Epithelial cell of esophagus (primary cell): ENCODE data around the gene TMA16.
"Not testable (repeated sequence)": the region's sequence is repeated elsewhere in the genome, so short reads cannot be mapped to it uniquely, and the experiment has no call there.

ENCODE experiments used
- DNase-seq: peaks from one replicate; pipeline ENCODE4 v3.0.0; 2010; ENCODE audit warnings: low read depth
- H3K4me3 ChIP-seq: 2 replicates; pipeline ENCODE4 v1.5.1; 2011; ENCODE audit warnings: mild to moderate bottlenecking, low read length, control low read depth
- TF ChIP-seq, protein P1 (sequence below): IDR thresholded peaks from 2 replicates; pipeline ENCODE4 v1.5.1; 2011; ENCODE audit warnings: low read depth, mild to moderate bottlenecking, low read length, control low read depth, inconsistent platforms; ENCODE audit not compliant: insufficient read depth; ENCODE audit errors: missing control alignments

Gene TMA16

DNA sequence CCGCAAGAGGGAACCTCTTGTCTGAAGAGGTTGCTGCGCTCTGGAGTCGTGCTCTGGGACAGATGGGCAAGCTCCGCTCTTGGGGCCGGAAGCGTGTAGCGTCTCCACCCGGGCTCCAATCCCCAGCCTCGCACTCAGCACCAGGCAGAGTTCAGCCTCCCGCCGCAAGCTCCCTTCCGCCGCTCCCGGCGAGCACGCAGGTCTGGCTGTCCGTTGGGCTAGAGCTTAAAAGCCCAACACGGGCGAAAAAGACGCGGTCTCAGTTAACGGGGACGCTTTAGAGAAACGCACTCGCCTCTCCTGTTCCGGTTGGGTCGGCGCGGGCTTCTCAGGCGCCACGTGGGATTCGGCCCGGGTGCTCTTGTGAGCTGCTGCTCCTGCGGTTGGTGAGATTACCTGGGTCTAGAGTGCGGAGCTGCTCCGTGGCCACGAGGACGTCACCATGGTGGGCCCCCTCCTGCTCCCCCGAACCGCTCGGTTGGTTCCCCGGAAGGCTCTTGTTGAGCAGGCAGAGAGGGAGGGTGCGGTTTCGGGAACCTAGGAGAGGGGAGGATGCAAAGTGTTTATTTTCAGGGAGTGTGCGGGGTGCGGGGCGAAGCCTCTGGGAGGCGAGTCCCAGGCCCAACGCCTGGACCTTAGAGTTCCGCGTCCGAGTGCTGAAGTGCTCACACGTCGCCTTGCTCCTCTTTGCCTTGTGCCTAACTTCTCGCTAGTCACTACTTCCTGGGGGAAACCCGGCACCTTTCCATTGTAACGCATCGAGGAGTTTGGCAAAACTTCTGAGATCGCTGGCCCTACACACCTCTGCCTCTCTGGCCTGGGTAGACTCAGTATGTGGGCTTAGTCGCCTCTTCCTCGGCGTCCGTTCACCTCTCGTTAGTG is at the start of gene TMA16:
Gene TMA16 (plus strand): TSS at position 331 of the 882 bp plus-strand sequence. CDS start 112 bp downstream, at position 443.
- H3K4me3 ChIP-seq: peak within 1 kb of the TSS; percentile 89
- DNase-seq: peak; percentile 96
- TF ChIP-seq, protein P1, sequence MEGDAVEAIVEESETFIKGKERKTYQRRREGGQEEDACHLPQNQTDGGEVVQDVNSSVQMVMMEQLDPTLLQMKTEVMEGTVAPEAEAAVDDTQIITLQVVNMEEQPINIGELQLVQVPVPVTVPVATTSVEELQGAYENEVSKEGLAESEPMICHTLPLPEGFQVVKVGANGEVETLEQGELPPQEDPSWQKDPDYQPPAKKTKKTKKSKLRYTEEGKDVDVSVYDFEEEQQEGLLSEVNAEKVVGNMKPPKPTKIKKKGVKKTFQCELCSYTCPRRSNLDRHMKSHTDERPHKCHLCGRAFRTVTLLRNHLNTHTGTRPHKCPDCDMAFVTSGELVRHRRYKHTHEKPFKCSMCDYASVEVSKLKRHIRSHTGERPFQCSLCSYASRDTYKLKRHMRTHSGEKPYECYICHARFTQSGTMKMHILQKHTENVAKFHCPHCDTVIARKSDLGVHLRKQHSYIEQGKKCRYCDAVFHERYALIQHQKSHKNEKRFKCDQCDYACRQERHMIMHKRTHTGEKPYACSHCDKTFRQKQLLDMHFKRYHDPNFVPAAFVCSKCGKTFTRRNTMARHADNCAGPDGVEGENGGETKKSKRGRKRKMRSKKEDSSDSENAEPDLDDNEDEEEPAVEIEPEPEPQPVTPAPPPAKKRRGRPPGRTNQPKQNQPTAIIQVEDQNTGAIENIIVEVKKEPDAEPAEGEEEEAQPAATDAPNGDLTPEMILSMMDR: no peak

DNA sequence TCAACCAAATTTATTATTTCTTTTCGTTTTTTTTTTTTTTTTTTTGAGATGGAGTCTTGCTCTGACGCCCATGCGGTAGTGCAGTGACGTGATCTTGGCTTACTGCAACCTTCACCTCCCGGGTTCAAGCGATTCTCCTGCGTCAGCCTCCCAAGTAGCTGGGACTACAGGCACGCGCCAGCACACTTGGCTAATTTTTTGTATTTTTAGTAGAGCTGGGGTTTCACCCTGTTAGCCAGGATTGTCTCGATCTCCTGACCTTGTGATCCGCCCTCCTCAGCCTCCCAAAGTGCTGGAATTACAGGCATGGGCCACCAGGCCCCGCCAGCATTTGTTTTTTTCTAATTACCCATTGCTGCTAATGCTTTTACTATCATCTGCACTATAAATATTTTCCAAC is 47.5 kb upstream of the TMA16 start:
- not testable (repeated sequence) for DNase-seq, H3K4me3 ChIP-seq

DNA sequence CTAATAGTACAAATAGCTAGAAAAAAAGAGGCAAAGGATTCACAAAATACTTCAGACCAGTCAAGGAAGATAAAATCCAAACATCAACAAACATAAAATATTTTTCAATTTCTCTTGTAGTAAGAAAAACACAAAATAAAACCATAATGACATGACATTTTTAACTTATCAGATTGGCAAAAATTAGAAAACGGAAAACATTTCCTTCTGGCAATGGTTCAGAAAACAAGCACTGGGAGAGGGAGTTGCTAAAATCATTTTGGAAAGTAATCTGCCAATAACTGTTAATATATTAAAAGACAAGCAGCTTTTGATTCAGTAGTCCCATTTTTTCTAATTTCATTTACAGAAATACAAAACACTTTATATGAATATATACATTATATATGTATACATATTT is 47.0 kb upstream of the TMA16 start:
- DNase-seq: no peak
- TF ChIP-seq, protein P1: no peak
- H3K4me3 ChIP-seq: no peak overlapping the region

DNA sequence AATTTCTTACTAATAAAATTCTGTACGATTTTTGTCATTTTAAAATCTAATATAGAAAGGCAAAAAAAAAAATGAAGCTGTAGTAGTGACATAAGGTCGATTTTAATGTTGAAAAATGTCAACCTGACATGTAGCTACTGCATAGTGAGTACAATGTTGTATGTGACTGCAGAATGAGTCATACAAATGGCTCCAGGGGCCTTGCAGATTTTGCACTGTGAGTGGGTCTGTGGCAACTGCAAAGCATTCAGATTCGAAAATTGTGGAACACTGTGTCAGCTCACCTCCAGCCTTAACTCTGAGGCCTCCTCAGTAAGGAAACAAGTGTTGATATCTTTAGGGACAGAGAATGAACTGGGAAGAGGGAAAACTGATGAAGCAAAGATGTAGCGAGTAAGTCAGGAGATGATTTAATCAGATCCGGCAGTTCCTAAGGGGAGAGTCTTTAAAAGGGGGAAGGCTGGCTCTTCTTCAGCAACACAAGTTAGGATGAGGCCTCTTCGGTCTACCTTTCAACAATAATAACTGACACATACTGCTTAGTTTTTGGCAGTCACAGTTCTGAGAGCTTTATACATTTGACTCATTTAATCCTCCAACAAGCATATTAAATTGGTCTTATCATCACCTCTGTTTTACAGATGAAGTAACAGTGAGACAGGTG is 45.8 kb upstream of the TMA16 start:
- DNase-seq: peak; percentile 88
- no peak overlapping the region for H3K4me3 ChIP-seq
- TF ChIP-seq, protein P1: no peak

DNA sequence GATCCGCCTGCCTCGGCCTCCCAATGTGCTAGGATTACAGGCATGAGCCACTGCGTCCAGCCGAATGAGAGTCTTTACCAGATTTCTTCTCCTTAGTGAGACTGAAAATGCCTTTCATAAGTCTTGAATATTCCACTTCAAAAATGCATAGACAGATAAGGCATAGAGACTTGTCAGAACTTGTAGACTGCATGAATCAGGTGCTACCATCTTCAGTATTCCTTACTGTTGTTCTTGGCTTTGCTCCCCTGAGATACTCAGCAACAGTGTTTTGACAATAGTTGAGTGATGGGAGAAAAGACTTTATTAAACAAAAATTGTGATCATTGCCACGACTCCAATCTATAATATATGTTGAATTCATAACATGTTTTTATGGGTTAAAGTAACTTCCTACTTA is 31.9 kb upstream of the TMA16 start:
- no peak overlapping the region for H3K4me3 ChIP-seq
- TF ChIP-seq, protein P1: no peak
- peak; percentile 83 for DNase-seq

DNA sequence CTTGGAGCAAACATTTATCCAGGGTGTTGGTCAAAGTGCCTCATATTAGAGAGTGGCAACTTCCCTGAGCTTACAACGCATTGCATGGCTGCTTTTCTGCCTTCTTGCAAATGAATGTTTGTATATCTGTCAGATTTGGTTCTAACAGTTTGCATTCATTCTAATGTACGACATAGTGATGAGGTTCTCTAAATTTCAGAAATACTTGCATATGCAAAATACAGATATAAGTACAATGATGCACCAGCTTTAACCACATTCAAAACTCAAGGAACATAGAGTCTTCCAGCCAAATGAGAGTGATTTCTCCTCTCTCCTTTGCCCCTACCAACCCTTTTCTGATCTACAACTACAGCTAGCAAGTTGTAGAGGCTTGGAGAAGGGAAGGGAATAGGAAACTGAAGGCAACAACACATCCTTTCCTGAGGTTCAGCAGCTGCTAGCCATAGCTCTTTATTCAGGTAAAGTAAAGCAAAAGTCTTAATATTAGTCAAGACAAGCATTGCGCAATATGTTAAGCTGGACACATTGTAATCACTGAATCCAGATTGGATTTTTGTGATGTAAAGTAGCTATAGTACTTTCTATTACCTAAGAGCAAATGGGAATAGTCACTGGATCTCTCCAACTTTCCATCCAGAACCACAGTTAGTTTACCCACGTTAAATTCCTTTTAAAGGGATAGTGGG is 27.3 kb upstream of the TMA16 start:
- TF ChIP-seq, protein P1: no peak
- no peak overlapping the region for H3K4me3 ChIP-seq
- peak; percentile 20 for DNase-seq

DNA sequence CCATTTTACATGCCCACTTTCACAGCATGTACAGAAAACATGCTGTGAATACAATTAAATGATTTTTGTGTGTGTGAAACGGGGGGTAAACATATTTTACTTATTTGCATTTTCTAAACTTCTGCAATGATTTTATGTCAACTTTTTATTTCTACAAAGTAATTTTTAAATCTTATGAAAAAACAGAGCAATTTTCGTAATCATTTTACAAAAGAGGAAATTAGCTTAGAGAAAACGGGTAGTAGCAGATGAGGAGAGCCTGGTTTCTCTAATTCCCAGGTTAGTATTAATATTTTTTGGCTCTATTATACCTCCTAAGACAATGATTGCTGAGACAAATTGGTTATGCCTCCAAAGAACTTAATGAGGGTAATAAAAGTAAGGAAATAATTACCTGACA is 24.1 kb upstream of the TMA16 start:
- TF ChIP-seq, protein P1: no peak
- no peak for DNase-seq

More for the DNA sequence above, 24.1 kb upstream of the TMA16 start:
- no peak overlapping the region for H3K4me3 ChIP-seq
